CD4-positive, CD25-positive, alpha-beta regulatory T cell (primary cell): ENCODE data around the gene TNPO3. TPM values are rescaled to one million over a fixed set of nuclear protein-coding genes. Genes with fewer than 3 reads are reported as not detected.

Experiments
- polyA plus RNA-seq, 4 donors: library from polyadenylated mRNA; unstranded; fragments of 300-500 nt; fragmentation: Illumina TruSeq; gene quantifications; one replicate each; pipeline ENCODE4 v1.2.3, GENCODE V29; 2021
- total RNA-seq: library from RNA; stranded (reverse); gene quantifications from one replicate; pipeline ENCODE4 v1.2.3, GENCODE V29; 2022

The TNPO3 gene
- total and polyA plus RNA-seq, 5 donors from 2014 or later = 31.6 to 48.8 (median 36.2) TPM

Other genes with a start within 250 kb of the TNPO3 start
- gene FLNC, start 224.7 kb downstream of the TNPO3 start, total RNA-seq = not detected
- not detected for gene FLNC, start 224.7 kb downstream of the TNPO3 start, polyA plus RNA-seq
- 67.9 TPM for gene ATP6V1F, start 192.3 kb downstream of the TNPO3 start, total RNA-seq
- gene ATP6V1F, start 192.3 kb downstream of the TNPO3 start, polyA plus RNA-seq = 100 to 1,000 TPM; 306 to 361 (median 340) TPM
- gene KCP, start 144.4 kb downstream of the TNPO3 start, total RNA-seq = 0.22 TPM
- gene KCP, start 144.4 kb downstream of the TNPO3 start, polyA plus RNA-seq = under 1 TPM in 2 of 4 donors, not detected in 2; 0.08 TPM
- 13.5 TPM for gene IRF5, start 117.2 kb downstream of the TNPO3 start, total RNA-seq
- 10 to 100 TPM; 18.8 to 24.1 (median 20.0) TPM for gene IRF5, start 117.2 kb downstream of the TNPO3 start, polyA plus RNA-seq
- 4.5 TPM for gene TSPAN33, start 89.6 kb upstream of the TNPO3 start, total RNA-seq
- 1 to 10 TPM in 3 of 4 donors, under 1 TPM in 1; 0.96 to 3.2 (median 2.2) TPM for gene TSPAN33, start 89.6 kb upstream of the TNPO3 start, polyA plus RNA-seq
- 0.12 TPM for gene SMO, start 133.5 kb upstream of the TNPO3 start, total RNA-seq
- gene SMO, start 133.5 kb upstream of the TNPO3 start, polyA plus RNA-seq = not detected
- gene AHCYL2, start 169.9 kb upstream of the TNPO3 start, total RNA-seq = 18.5 TPM
- gene AHCYL2, start 169.9 kb upstream of the TNPO3 start, polyA plus RNA-seq = 1 to 10 TPM; 6.2 to 10.0 (median 7.3) TPM